Measurements from ENCODE around the gene CREBRF. TPM values are rescaled to one million over a fixed set of nuclear protein-coding genes. Genes with fewer than 3 reads are reported as not detected.

The CREBRF gene
- total RNA-seq, 2 donors from 2014 or later = 12.2 to 12.7 TPM

DNA sequence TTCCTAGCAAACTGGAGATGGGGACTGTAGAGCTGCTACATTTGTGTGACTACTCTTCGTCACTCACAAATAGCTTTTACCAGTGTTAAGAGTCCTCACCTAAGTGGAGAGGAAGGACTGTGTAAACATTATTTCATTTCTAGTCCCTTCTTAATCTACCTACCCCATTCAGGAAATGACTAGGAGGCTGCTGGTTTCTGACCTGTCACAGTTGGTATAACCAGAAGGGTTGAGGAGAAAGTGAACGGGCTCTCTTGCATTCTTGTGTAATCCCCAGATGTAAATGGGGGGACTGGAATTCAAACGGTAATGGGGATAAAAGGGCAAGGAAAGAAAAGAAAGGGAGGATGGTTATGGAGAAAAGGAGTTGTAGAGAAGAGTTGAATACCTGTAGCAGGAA is 52.8 kb downstream of the CREBRF start:
- no peak for DNase-seq
- H3K27ac Mint-ChIP-seq = no peak overlapping the region

DNA sequence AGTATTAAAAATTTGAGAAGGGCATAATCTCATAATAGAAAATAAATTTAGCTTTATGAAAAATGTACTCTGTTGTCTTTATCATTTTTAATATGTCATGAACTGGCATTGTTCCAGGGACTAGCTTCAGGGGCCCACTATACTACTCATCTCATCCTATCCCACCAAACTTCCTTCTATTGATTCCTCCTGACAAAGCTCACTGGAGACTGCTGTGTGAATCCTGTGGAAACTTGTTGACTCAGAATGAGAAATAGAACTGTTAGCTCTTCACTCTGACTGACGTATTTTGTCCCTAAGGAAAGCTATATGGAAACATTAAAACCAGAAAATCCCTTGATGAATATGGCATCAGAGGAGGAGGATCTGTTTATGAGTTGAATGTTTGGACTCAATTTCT is 58.4 kb downstream of the CREBRF start:
- no peak overlapping the region for H3K4me3 ChIP-seq (ENCODE audit: low read length)
- H3K27ac Mint-ChIP-seq = no peak overlapping the region
- DNase-seq = no peak
- H3K4me3 Mint-ChIP-seq = no peak overlapping the region
- H3K4me1 Mint-ChIP-seq = no peaks in the 10 kb centered on the region
- H3K36me3 ChIP-seq (ENCODE audit: control insufficient read depth, insufficient read depth, low read length) = no peaks in the 10 kb centered on the region
- WGBS, 2 experiments (ENCODE audit: insufficient coverage in 1 of 2, insufficient read length in 1 of 2) = 94 to 100% methylated on average over 1 of the region's 1 CpG
- no peaks in the 10 kb centered on the region for H3K27me3 Mint-ChIP-seq (ENCODE audit: insufficient read depth)
- peaks cover 1% of the 10 kb centered on the region for H3K9me3 Mint-ChIP-seq
- H3K27ac ChIP-seq (ENCODE audit: low read depth, low read length) = no peak overlapping the region
- no peaks in the 10 kb centered on the region for H3K9me3 ChIP-seq (ENCODE audit: control insufficient read depth, low read length)
- H3K36me3 Mint-ChIP-seq (ENCODE audit: low read depth) = peaks cover 36% of the 10 kb centered on the region
- H3K27me3 ChIP-seq (ENCODE audit: control insufficient read depth, insufficient read depth, low read length, poor library complexity, severe bottlenecking) = no peaks in the 10 kb centered on the region
- TF ChIP-seq, protein P1, sequence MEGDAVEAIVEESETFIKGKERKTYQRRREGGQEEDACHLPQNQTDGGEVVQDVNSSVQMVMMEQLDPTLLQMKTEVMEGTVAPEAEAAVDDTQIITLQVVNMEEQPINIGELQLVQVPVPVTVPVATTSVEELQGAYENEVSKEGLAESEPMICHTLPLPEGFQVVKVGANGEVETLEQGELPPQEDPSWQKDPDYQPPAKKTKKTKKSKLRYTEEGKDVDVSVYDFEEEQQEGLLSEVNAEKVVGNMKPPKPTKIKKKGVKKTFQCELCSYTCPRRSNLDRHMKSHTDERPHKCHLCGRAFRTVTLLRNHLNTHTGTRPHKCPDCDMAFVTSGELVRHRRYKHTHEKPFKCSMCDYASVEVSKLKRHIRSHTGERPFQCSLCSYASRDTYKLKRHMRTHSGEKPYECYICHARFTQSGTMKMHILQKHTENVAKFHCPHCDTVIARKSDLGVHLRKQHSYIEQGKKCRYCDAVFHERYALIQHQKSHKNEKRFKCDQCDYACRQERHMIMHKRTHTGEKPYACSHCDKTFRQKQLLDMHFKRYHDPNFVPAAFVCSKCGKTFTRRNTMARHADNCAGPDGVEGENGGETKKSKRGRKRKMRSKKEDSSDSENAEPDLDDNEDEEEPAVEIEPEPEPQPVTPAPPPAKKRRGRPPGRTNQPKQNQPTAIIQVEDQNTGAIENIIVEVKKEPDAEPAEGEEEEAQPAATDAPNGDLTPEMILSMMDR (conservative IDR thresholded peaks at IDR 0.05) = no peak
- no peak overlapping the region for H3K9ac ChIP-seq (ENCODE audit: extremely low read depth, low read length, poor library complexity, severe bottlenecking)
- no peaks in the 10 kb centered on the region for H3K4me1 ChIP-seq (ENCODE audit: control insufficient read depth, insufficient read depth, low read length)

More for the DNA sequence above, 52.8 kb downstream of the CREBRF start:
- WGBS, 2 experiments (ENCODE audit: insufficient coverage in 1 of 2, insufficient read length in 1 of 2) = 46 to 74% methylated on average over 2 to 3 of the region's 3 CpGs
- no peak overlapping the region for H3K9ac ChIP-seq (ENCODE audit: extremely low read depth, low read length, poor library complexity, severe bottlenecking)
- H3K4me1 Mint-ChIP-seq = no peaks in the 10 kb centered on the region
- TF ChIP-seq, protein P1 (conservative IDR thresholded peaks at IDR 0.05) = no peak
- no peaks in the 10 kb centered on the region for H3K4me1 ChIP-seq (ENCODE audit: control insufficient read depth, insufficient read depth, low read length)
- no peak overlapping the region for H3K4me3 ChIP-seq (ENCODE audit: low read length)
- H3K9me3 Mint-ChIP-seq = no peaks in the 10 kb centered on the region
- no peaks in the 10 kb centered on the region for H3K27me3 ChIP-seq (ENCODE audit: control insufficient read depth, insufficient read depth, low read length, poor library complexity, severe bottlenecking)
- H3K4me3 Mint-ChIP-seq = no peak overlapping the region
- H3K27ac ChIP-seq (ENCODE audit: low read depth, low read length) = no peak overlapping the region
- no peaks in the 10 kb centered on the region for H3K9me3 ChIP-seq (ENCODE audit: control insufficient read depth, low read length)
- peaks cover 28% of the 10 kb centered on the region for H3K36me3 Mint-ChIP-seq (ENCODE audit: low read depth)
- H3K36me3 ChIP-seq (ENCODE audit: control insufficient read depth, insufficient read depth, low read length) = no peaks in the 10 kb centered on the region
- no peaks in the 10 kb centered on the region for H3K27me3 Mint-ChIP-seq (ENCODE audit: insufficient read depth)

DNA sequence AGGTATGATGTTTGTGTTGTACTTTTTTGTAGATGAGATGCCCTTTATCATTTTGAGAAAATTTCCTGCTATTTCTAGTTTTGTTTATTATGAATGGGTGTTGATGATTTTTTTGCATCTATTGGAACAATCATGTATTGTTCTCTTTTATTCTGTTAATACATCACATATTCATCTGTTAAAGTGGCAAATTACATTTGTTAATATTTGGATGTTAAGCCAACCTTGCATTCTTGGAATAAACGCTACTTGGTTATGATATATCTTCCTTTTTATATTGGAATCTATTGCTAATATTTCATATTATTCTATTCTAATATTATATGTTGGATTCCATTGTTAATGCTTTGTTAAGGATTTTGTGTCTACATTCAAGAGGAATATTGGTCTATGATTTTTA is 63.6 kb downstream of the CREBRF start:
- WGBS, 2 experiments (ENCODE audit: insufficient coverage in 1 of 2, insufficient read length in 1 of 2) = no CpG with 5 or more reads among the region's 1 CpG
- Mint-ChIP-seq H3K36me3 (ENCODE audit: low read depth) (peaks cover 21% of the 10 kb centered on the region), H3K9me3 (peaks cover 11% of the 10 kb centered on the region), H3K4me1 (no peaks in the 10 kb centered on the region), H3K4me3 (no peak overlapping the region), H3K27ac (no peak overlapping the region), H3K27me3 (ENCODE audit: insufficient read depth) (no peaks in the 10 kb centered on the region)
- H3K36me3 ChIP-seq (ENCODE audit: control insufficient read depth, insufficient read depth, low read length) = no peaks in the 10 kb centered on the region
- H3K27me3 ChIP-seq (ENCODE audit: control insufficient read depth, insufficient read depth, low read length, poor library complexity, severe bottlenecking) = no peaks in the 10 kb centered on the region
- H3K4me3 ChIP-seq (ENCODE audit: low read length) = no peak overlapping the region
- TF ChIP-seq, protein P1 (conservative IDR thresholded peaks at IDR 0.05) = no peak
- no peak overlapping the region for H3K27ac ChIP-seq (ENCODE audit: low read depth, low read length)
- no peaks in the 10 kb centered on the region for H3K9me3 ChIP-seq (ENCODE audit: control insufficient read depth, low read length)
- DNase-seq = no peak
- no peak overlapping the region for H3K9ac ChIP-seq (ENCODE audit: extremely low read depth, low read length, poor library complexity, severe bottlenecking)
- H3K4me1 ChIP-seq (ENCODE audit: control insufficient read depth, insufficient read depth, low read length) = no peaks in the 10 kb centered on the region

Data from endodermal cell (in vitro differentiated cells).